ENCODE results near the gene BARX2. TPM values are rescaled to one million over a fixed set of nuclear protein-coding genes. Genes with fewer than 3 reads are reported as not detected.

The BARX2 gene
- total RNA-seq, 2 donors from 2014 or later, result 0.16 to 6.1 TPM

GRCh38 chr11:129368889-129369672, 6.6 kb upstream of the BARX2 start:
- H3K27ac Mint-ChIP-seq, result no peak overlapping the region
- peaks cover 0 to 8% of the 10 kb centered on the region in 2 donors for H3K36me3 Mint-ChIP-seq
- no peak for ATAC-seq
- no peaks in the 10 kb centered on the region for H3K9me3 Mint-ChIP-seq
- no peak for DNase-seq (ENCODE audit: low spot score in 2 of 2)

- H3K9me3 Mint-ChIP-seq, result no peaks in the 10 kb centered on the region
- no peak overlapping the region for H3K27ac Mint-ChIP-seq
- ATAC-seq, result no peak
- DNase-seq (ENCODE audit: low spot score in 2 of 2), result no peak
- peaks cover 6 to 13% of the 10 kb centered on the region in 2 donors for H3K36me3 Mint-ChIP-seq
Measured at GRCh38 chr11:129370715-129371114, 4.9 kb upstream of the BARX2 start.

- Mint-ChIP-seq H3K36me3 (peaks cover 6 to 13% of the 10 kb centered on the region in 2 donors), H3K9me3 (no peaks in the 10 kb centered on the region), H3K27ac (peak overlapping the region in 1 of 2 donors; percentile 55)
- ATAC-seq (no peak), DNase-seq (ENCODE audit: low spot score in 2 of 2) (peak in 1 of 2 donors; percentile 23)
Measured at GRCh38 chr11:129372609-129373488, 2.8 kb upstream of the BARX2 start.

- ATAC-seq (no peak), DNase-seq (ENCODE audit: low spot score in 2 of 2) (no peak)
- no peak overlapping the region for H3K27ac Mint-ChIP-seq
- H3K9me3 Mint-ChIP-seq, result no peaks in the 10 kb centered on the region
- peaks cover 6 to 13% of the 10 kb centered on the region in 2 donors for H3K36me3 Mint-ChIP-seq
Measured at GRCh38 chr11:129373489-129373953, 2.1 kb upstream of the BARX2 start.

GRCh38 chr11:129374081-129374992, 1.3 kb upstream of the BARX2 start:
- no peak overlapping the region for H3K27ac Mint-ChIP-seq
- DNase-seq (ENCODE audit: low spot score in 2 of 2) (peak in 1 of 2 donors; percentile 19), ATAC-seq (no peak)

GRCh38 chr11:129374993-129375750, 476 bp upstream of the BARX2 start:
- H3K27ac Mint-ChIP-seq, result no peak overlapping the region
- no peaks in the 10 kb centered on the region for H3K9me3 Mint-ChIP-seq
- H3K36me3 Mint-ChIP-seq, result peaks cover 6 to 13% of the 10 kb centered on the region in 2 donors
- peak in 1 of 2 donors; percentile 53 for DNase-seq (ENCODE audit: low spot score in 2 of 2)
- peak; percentile 34 to 60 for ATAC-seq

More at GRCh38 chr11:129374081-129374992, 1.3 kb upstream of the BARX2 start:
- Mint-ChIP-seq H3K9me3 (no peaks in the 10 kb centered on the region), H3K36me3 (peaks cover 6 to 13% of the 10 kb centered on the region in 2 donors)

GRCh38 chr11:129376658-129377341, 1.2 kb downstream of the BARX2 start:
- H3K27ac Mint-ChIP-seq, result no peak overlapping the region
- DNase-seq (ENCODE audit: low spot score in 2 of 2), result no peak
- no peak for ATAC-seq

GRCh38 chr11:129377739-129378138, 2.1 kb downstream of the BARX2 start:
- Mint-ChIP-seq H3K36me3 (peaks cover 5 to 6% of the 10 kb centered on the region in 2 donors), H3K27ac (no peak overlapping the region), H3K9me3 (no peaks in the 10 kb centered on the region)
- DNase-seq (ENCODE audit: low spot score in 2 of 2) (no peak), ATAC-seq (peak in 1 of 2 donors; percentile 19)

More at GRCh38 chr11:129376658-129377341, 1.2 kb downstream of the BARX2 start:
- H3K36me3 Mint-ChIP-seq, result peaks cover 6 to 9% of the 10 kb centered on the region in 2 donors
- no peaks in the 10 kb centered on the region for H3K9me3 Mint-ChIP-seq

- ATAC-seq (no peak), DNase-seq (ENCODE audit: low spot score in 2 of 2) (no peak)
- no peak overlapping the region for H3K27ac Mint-ChIP-seq
- H3K9me3 Mint-ChIP-seq, result no peaks in the 10 kb centered on the region
- H3K36me3 Mint-ChIP-seq, result no peaks in the 10 kb centered on the region
Measured at GRCh38 chr11:129380413-129380812, 4.8 kb downstream of the BARX2 start.

- no peak for DNase-seq (ENCODE audit: low spot score in 2 of 2)
- ATAC-seq, result no peak
- H3K27ac Mint-ChIP-seq, result no peak overlapping the region
Measured at GRCh38 chr11:129382583-129382982, 6.9 kb downstream of the BARX2 start.

GRCh38 chr11:129383060-129383459, 7.4 kb downstream of the BARX2 start:
- no peak for DNase-seq (ENCODE audit: low spot score in 2 of 2)
- H3K36me3 Mint-ChIP-seq, result no peaks in the 10 kb centered on the region
- no peak for ATAC-seq
- no peak overlapping the region for H3K27ac Mint-ChIP-seq
- no peaks in the 10 kb centered on the region for H3K9me3 Mint-ChIP-seq

More at GRCh38 chr11:129382583-129382982, 6.9 kb downstream of the BARX2 start:
- Mint-ChIP-seq H3K36me3 (no peaks in the 10 kb centered on the region), H3K9me3 (no peaks in the 10 kb centered on the region)

GRCh38 chr11:129383502-129383901, 7.9 kb downstream of the BARX2 start:
- H3K27ac Mint-ChIP-seq, result no peak overlapping the region
- no peaks in the 10 kb centered on the region for H3K9me3 Mint-ChIP-seq
- ATAC-seq (no peak), DNase-seq (ENCODE audit: low spot score in 2 of 2) (no peak)
- no peaks in the 10 kb centered on the region for H3K36me3 Mint-ChIP-seq

GRCh38 chr11:129384415-129384814, 8.8 kb downstream of the BARX2 start:
- ATAC-seq (no peak), DNase-seq (ENCODE audit: low spot score in 2 of 2) (no peak)
- H3K9me3 Mint-ChIP-seq, result no peaks in the 10 kb centered on the region
- H3K27ac Mint-ChIP-seq, result no peak overlapping the region
- no peaks in the 10 kb centered on the region for H3K36me3 Mint-ChIP-seq

- peak in 1 of 2 donors; percentile 67 for ATAC-seq
- Mint-ChIP-seq H3K27ac (no peak overlapping the region), H3K36me3 (no peaks in the 10 kb centered on the region), H3K9me3 (no peaks in the 10 kb centered on the region)
- no peak for DNase-seq (ENCODE audit: low spot score in 2 of 2)
Measured at GRCh38 chr11:129385801-129386200, 10.2 kb downstream of the BARX2 start.

GRCh38 chr11:129386795-129387397, 11.2 kb downstream of the BARX2 start:
- Mint-ChIP-seq H3K36me3 (no peaks in the 10 kb centered on the region), H3K9me3 (no peaks in the 10 kb centered on the region), H3K27ac (no peak overlapping the region)
- ATAC-seq, result no peak
- no peak for DNase-seq (ENCODE audit: low spot score in 2 of 2)

Measured in activated naive CD4-positive, alpha-beta T cell treated with anti-CD3 and anti-CD28 coated beads, Interleukin-2, amount 50 U/mL, for 72 hours (primary cell).